ENCODE data around the gene MAML3. TPM values are rescaled to one million over a fixed set of nuclear protein-coding genes. Genes with fewer than 3 reads are reported as not detected.

The MAML3 gene
- total and polyA plus RNA-seq, 2 experiments from 2014 or later: 4.1 to 11.2 TPM

DNA sequence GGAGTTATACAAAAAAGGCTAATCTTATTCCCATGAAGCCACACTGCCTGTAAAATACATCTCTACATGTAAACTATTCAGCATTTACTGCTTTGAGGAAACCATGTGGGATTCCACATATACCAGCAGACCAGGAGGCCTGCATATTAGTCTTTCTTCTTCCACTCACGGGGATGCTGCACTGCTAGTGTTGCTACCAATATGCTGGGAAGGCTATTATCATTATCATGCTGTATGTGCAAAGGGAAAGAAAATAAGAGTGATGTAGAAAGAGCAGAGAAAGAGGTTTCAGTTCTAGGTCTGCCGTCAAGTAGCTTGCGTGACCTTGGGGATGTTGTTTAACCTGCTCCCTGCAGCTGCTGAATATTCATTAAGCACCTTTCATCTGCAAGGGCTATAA, 427.4 kb downstream of the MAML3 start:
- Histone ChIP-seq H3K27me3 (no peaks in the 10 kb centered on the region), H3K4me1 (ENCODE audit: insufficient read depth) (no peaks in the 10 kb centered on the region), H3K9me2 (replicated peaks; ENCODE audit: insufficient read depth) (no peaks in the 10 kb centered on the region), H3K27ac (no peak overlapping the region), H3K9me3 (ENCODE audit: low read depth) (no peaks in the 10 kb centered on the region), H3K4me3 (no peak overlapping the region), H2AFZ (no peak overlapping the region), H4K20me1 (ENCODE audit: insufficient read depth, poor library complexity, severe bottlenecking) (no peaks in the 10 kb centered on the region), H3K79me2 (peaks cover 2% of the 10 kb centered on the region), H3K4me2 (no peak overlapping the region), H3K36me3 (replicated peaks; ENCODE audit: insufficient read depth, low read depth) (no peaks in the 10 kb centered on the region)
- WGBS (ENCODE audit: low lambda C conversion rate, missing lambda C conversion rate): 84% methylated on average over 3 of the region's 3 CpGs
- TF ChIP-seq, protein P1, sequence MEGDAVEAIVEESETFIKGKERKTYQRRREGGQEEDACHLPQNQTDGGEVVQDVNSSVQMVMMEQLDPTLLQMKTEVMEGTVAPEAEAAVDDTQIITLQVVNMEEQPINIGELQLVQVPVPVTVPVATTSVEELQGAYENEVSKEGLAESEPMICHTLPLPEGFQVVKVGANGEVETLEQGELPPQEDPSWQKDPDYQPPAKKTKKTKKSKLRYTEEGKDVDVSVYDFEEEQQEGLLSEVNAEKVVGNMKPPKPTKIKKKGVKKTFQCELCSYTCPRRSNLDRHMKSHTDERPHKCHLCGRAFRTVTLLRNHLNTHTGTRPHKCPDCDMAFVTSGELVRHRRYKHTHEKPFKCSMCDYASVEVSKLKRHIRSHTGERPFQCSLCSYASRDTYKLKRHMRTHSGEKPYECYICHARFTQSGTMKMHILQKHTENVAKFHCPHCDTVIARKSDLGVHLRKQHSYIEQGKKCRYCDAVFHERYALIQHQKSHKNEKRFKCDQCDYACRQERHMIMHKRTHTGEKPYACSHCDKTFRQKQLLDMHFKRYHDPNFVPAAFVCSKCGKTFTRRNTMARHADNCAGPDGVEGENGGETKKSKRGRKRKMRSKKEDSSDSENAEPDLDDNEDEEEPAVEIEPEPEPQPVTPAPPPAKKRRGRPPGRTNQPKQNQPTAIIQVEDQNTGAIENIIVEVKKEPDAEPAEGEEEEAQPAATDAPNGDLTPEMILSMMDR (IDR thresholded peaks at IDR 0.05; ENCODE audit: poor library complexity): no peak
- TF ChIP-seq EZH2 (IDR thresholded peaks at IDR 0.05; ENCODE audit: borderline replicate concordance) (no peak), EZH2phosphoT487 (IDR thresholded peaks at IDR 0.05; ENCODE audit: low read depth, severe bottlenecking, unreplicated experiment) (no peak)
- DNase-seq (ENCODE audit: low spot score): no peak

DNA sequence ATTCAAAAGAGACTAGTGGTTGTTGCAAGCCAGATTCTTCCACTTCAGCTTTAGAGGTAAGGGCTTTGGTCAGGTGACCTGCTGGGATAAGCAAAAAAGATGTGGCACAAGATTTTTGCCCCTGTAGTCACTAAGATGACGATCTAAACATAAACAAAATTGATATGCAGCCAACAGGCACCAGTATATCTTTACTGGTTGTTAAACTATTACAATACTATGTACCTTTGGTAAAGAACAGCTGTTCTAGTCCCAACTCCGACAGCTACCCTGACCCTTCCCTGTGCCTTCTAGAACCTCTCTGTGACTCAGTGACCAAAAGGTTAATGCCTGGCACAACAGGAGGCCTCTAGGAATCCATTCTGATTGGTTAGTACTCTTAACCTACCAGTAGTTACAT, 428.7 kb downstream of the MAML3 start:
- TF ChIP-seq, protein P1 (IDR thresholded peaks at IDR 0.05; ENCODE audit: poor library complexity): no peak
- no peak for TF ChIP-seq EZH2phosphoT487 (IDR thresholded peaks at IDR 0.05; ENCODE audit: low read depth, severe bottlenecking, unreplicated experiment)
- TF ChIP-seq EZH2 (IDR thresholded peaks at IDR 0.05; ENCODE audit: borderline replicate concordance): no peak
- no peaks in the 10 kb centered on the region for H3K36me3 ChIP-seq (replicated peaks; ENCODE audit: insufficient read depth, low read depth)

GRCh38 chr4:139721789-139722188, 432.2 kb downstream of the MAML3 start:
- no peak overlapping the region for H3K27ac ChIP-seq
- WGBS (ENCODE audit: low lambda C conversion rate, missing lambda C conversion rate): 69% methylated on average over 4 of the region's 4 CpGs
- H3K4me3 ChIP-seq: no peak overlapping the region
- TF ChIP-seq EZH2 (IDR thresholded peaks at IDR 0.05; ENCODE audit: borderline replicate concordance) (no peak), EZH2phosphoT487 (IDR thresholded peaks at IDR 0.05; ENCODE audit: low read depth, severe bottlenecking, unreplicated experiment) (no peak)
- TF ChIP-seq, protein P1 (IDR thresholded peaks at IDR 0.05; ENCODE audit: poor library complexity): no peak
- H3K27me3 ChIP-seq: no peaks in the 10 kb centered on the region
- no peaks in the 10 kb centered on the region for H3K9me2 ChIP-seq (replicated peaks; ENCODE audit: insufficient read depth)
- H2AFZ ChIP-seq: no peak overlapping the region
- no peaks in the 10 kb centered on the region for H3K79me2 ChIP-seq
- H4K20me1 ChIP-seq (ENCODE audit: insufficient read depth, poor library complexity, severe bottlenecking): no peaks in the 10 kb centered on the region
- DNase-seq (ENCODE audit: low spot score): no peak
- H3K4me1 ChIP-seq (ENCODE audit: insufficient read depth): no peaks in the 10 kb centered on the region
- H3K4me2 ChIP-seq: no peak overlapping the region
- no peaks in the 10 kb centered on the region for H3K36me3 ChIP-seq (replicated peaks; ENCODE audit: insufficient read depth, low read depth)
- no peaks in the 10 kb centered on the region for H3K9me3 ChIP-seq (ENCODE audit: low read depth)

More for the DNA sequence above, 428.7 kb downstream of the MAML3 start:
- WGBS (ENCODE audit: low lambda C conversion rate, missing lambda C conversion rate): 80% methylated on average over 2 of the region's 2 CpGs
- Histone ChIP-seq H2AFZ (no peak overlapping the region), H3K27me3 (no peaks in the 10 kb centered on the region), H3K9me3 (ENCODE audit: low read depth) (no peaks in the 10 kb centered on the region), H3K4me2 (no peak overlapping the region), H3K79me2 (no peaks in the 10 kb centered on the region), H3K4me1 (ENCODE audit: insufficient read depth) (no peaks in the 10 kb centered on the region), H3K9me2 (replicated peaks; ENCODE audit: insufficient read depth) (no peaks in the 10 kb centered on the region), H3K27ac (no peak overlapping the region), H3K4me3 (no peak overlapping the region), H4K20me1 (ENCODE audit: insufficient read depth, poor library complexity, severe bottlenecking) (no peaks in the 10 kb centered on the region)
- no peak for DNase-seq (ENCODE audit: low spot score)

GRCh38 chr4:139720806-139721205, 433.2 kb downstream of the MAML3 start:
- Histone ChIP-seq H3K4me2 (no peak overlapping the region), H3K36me3 (replicated peaks; ENCODE audit: insufficient read depth, low read depth) (no peaks in the 10 kb centered on the region)
- WGBS (ENCODE audit: low lambda C conversion rate, missing lambda C conversion rate): 85% methylated on average over 6 of the region's 6 CpGs

More at GRCh38 chr4:139720806-139721205, 433.2 kb downstream of the MAML3 start:
- Histone ChIP-seq H3K4me1 (ENCODE audit: insufficient read depth) (no peaks in the 10 kb centered on the region), H4K20me1 (ENCODE audit: insufficient read depth, poor library complexity, severe bottlenecking) (no peaks in the 10 kb centered on the region), H3K79me2 (no peaks in the 10 kb centered on the region), H3K9me3 (ENCODE audit: low read depth) (no peaks in the 10 kb centered on the region), H3K4me3 (no peak overlapping the region), H3K27me3 (no peaks in the 10 kb centered on the region), H3K27ac (no peak overlapping the region), H2AFZ (no peak overlapping the region), H3K9me2 (replicated peaks; ENCODE audit: insufficient read depth) (no peaks in the 10 kb centered on the region)
- no peak for DNase-seq (ENCODE audit: low spot score)
- TF ChIP-seq EZH2 (IDR thresholded peaks at IDR 0.05; ENCODE audit: borderline replicate concordance) (no peak), EZH2phosphoT487 (IDR thresholded peaks at IDR 0.05; ENCODE audit: low read depth, severe bottlenecking, unreplicated experiment) (no peak)
- TF ChIP-seq, protein P1 (IDR thresholded peaks at IDR 0.05; ENCODE audit: poor library complexity): no peak

Data from hepatocyte (in vitro differentiated cells).